Measurements from ENCODE around the gene RHCE. TPM values are rescaled to one million over a fixed set of nuclear protein-coding genes. Genes with fewer than 3 reads are reported as not detected.
A peak's percentile ranks its signal among the peaks of the same experiment; 100 is the strongest.
"Not testable (repeated sequence)": the region's sequence is repeated elsewhere in the genome, so short reads cannot be mapped to it uniquely, and the experiment has no call there.

RHCE gene
- 0.14 TPM in 1 of 2 replicates, not detected in the other for total RNA-seq

DNA sequence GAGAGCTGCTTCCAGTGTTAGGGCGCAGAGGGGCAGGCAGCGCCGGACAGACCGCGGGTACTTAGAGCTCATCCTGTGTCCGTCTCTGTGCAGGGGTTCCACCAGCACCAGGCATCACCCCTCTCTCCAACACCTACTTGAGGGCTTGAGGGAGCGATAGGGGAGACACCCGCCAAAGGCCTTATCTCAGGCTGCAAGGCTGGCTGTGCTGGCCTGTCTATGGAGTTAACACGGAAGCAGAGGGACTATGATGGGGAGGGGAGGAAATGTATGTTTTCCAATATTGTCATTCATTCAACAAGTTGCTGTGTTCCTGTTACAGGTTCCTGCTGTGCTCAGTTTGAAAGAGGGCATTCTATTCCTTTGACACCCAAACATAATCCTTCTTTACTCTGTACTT lies at the start of gene RHCE:
TSS of gene RHCE (minus strand) at position 111 of the 400 bp plus-strand sequence. CDS start at position 72, 39 bp downstream.
- H3K4me3 Mint-ChIP-seq; intact Hi-C loops (cut with micrococcal nuclease); H3K9me3 Mint-ChIP-seq; H3K27ac Mint-ChIP-seq; H3K4me1 Mint-ChIP-seq; H3K36me3 Mint-ChIP-seq (ENCODE audit: low read depth); DNase-seq: not testable (repeated sequence)
- H3K27me3 Mint-ChIP-seq, result peaks cover 17% of the 10 kb centered on the region

DNA sequence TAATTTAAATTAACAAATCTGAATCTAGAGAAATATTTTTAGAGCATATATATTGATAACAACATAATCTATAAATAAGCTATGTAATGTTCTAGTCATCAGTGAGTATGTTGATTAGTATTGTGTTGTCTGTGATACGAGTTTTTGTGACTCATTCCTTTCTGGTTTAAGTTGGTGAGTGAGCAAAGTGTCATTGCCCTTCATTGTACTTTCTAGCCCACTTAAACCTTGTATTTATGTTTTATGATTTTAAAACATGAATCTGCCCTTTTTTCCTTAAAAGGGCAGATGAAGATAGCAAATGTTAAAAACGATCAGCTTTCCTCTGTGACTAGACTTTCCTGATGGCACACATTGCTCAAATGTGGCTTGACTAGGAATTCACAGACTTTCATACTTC lies 48.6 kb upstream of the RHCE start:
- Mint-ChIP-seq H3K36me3 (ENCODE audit: low read depth) (peaks cover 35% of the 10 kb centered on the region), H3K9me3 (no peaks in the 10 kb centered on the region), H3K4me1 (peaks cover 44% of the 10 kb centered on the region), H3K27ac (no peak overlapping the region), H3K27me3 (no peaks in the 10 kb centered on the region), H3K4me3 (no peak overlapping the region)
- intact Hi-C loops (cut with micrococcal nuclease), result loop anchor here (5.0 kb wide), 2 partner anchors 37 to 137 kb away; partner anchors contain the start of gene MACO1
- DNase-seq, result no peak

DNA sequence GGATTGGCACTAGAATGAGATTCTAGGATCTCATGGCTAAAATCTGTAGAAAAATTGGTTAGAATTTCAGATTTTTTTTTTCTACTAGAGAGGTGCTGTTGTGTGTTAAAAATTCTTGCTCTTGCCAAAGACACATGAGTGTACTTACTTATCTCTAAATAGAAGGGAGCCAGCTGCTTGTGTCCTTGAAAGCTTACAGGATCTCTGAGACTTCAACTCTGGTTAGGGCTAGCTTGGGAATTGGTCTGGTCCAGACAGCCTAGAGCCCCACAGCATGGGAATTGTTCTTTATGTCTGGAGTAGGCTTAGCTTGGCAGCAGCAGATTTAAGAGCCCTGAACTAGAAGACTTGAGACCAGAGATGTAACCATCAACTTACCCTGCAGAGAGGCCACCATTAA lies 47.4 kb upstream of the RHCE start:
- H3K36me3 Mint-ChIP-seq (ENCODE audit: low read depth), result peaks cover 35% of the 10 kb centered on the region
- H3K9me3 Mint-ChIP-seq, result no peaks in the 10 kb centered on the region
- H3K27ac Mint-ChIP-seq, result peak overlapping the region; percentile 57
- intact Hi-C loops (cut with micrococcal nuclease), result loop anchor here (5.0 kb wide), 2 partner anchors 36 to 136 kb away; partner anchors contain the start of gene MACO1
- no peak for DNase-seq
- H3K4me1 Mint-ChIP-seq, result peaks cover 34% of the 10 kb centered on the region
- H3K4me3 Mint-ChIP-seq, result no peak overlapping the region
- no peaks in the 10 kb centered on the region for H3K27me3 Mint-ChIP-seq

DNA sequence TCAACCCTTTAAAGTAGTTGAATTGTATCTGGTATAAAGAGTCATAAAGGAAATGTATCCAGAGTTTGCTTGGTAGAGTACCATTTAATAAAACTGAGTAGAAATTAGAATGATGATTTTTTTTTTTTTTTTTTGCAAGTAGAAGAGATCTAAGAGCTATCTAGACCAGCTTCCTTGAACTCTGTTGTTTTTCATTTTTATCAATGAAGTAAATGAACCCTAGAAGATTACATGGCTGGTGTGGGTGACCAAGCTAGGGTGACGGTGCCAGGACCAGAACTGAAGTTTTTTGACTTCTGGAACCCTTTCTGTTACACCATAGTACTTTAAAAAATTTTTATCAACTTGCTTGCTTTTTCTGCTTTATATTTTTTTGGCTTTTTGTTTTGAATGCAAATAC lies 47.0 kb upstream of the RHCE start:
- no peak for DNase-seq
- peaks cover 35% of the 10 kb centered on the region for H3K36me3 Mint-ChIP-seq (ENCODE audit: low read depth)
- no peaks in the 10 kb centered on the region for H3K27me3 Mint-ChIP-seq
- H3K4me1 Mint-ChIP-seq, result peaks cover 34% of the 10 kb centered on the region
- H3K27ac Mint-ChIP-seq, result peak overlapping the region; percentile 57
- no peaks in the 10 kb centered on the region for H3K9me3 Mint-ChIP-seq
- intact Hi-C loops (cut with micrococcal nuclease), result loop anchor here (5.0 kb wide), 2 partner anchors 35 to 135 kb away; partner anchors contain the start of gene MACO1
- peak overlapping the region; percentile 30 for H3K4me3 Mint-ChIP-seq

DNA sequence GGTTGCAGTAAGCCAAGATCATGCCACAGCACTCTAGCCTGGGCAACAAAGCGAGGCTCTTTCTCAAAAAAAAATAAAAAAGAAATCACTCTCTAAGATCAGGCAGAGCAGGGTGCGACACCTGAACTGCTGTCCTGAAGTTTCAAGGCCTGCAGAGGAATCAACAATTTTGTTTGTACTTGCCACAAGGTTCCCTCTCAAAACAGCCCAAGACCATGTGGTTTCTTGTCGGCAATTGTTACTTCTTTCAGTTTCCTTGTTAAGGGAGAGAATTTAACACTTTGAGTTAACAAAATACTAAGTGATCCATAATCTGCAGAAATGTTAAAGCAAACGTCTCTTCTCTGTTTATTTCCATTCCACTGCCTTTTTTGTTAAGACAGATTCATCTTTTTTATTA lies 46.6 kb upstream of the RHCE start:
- Mint-ChIP-seq H3K36me3 (ENCODE audit: low read depth) (peaks cover 36% of the 10 kb centered on the region), H3K27me3 (no peaks in the 10 kb centered on the region), H3K27ac (peak overlapping the region; percentile 66), H3K4me3 (peak overlapping the region; percentile 45), H3K4me1 (peaks cover 30% of the 10 kb centered on the region), H3K9me3 (no peaks in the 10 kb centered on the region)
- DNase-seq, result peak; percentile 80
- intact Hi-C loops (cut with micrococcal nuclease), result loop anchor here (5.0 kb wide), 2 partner anchors 35 to 135 kb away; partner anchors contain the start of gene MACO1

GRCh38 chr1:25462732-25463131 lies 42.1 kb upstream of the RHCE start:
- Mint-ChIP-seq H3K27ac (no peak overlapping the region), H3K27me3 (no peaks in the 10 kb centered on the region), H3K4me1 (peaks cover 18% of the 10 kb centered on the region), H3K36me3 (ENCODE audit: low read depth) (peaks cover 48% of the 10 kb centered on the region), H3K9me3 (no peaks in the 10 kb centered on the region), H3K4me3 (no peak overlapping the region)
- intact Hi-C loops (cut with micrococcal nuclease), result no loop called here
- no peak for DNase-seq

DNA sequence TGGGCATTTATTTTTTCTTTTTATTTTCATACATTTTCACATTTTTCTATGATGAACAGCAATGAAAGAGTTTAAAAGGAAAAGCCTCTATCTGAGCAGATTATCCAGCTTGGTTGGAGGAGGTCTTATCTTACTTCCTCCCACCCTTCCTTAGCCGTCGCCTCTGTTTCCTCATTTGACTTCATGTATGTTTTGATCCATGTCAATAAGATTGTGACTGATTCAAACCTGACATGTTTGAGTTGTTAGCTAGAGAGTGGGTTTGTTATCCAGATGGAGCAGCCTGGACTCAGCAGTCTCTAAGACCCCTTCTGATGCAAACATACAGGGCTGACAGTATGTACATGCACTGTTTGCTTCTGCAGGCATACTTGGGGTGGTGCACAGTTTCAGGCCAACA lies 41.2 kb upstream of the RHCE start:
- H3K4me1 Mint-ChIP-seq, result peaks cover 9% of the 10 kb centered on the region
- intact Hi-C loops (cut with micrococcal nuclease), result no loop called here
- DNase-seq, result no peak
- no peaks in the 10 kb centered on the region for H3K27me3 Mint-ChIP-seq
- no peak overlapping the region for H3K27ac Mint-ChIP-seq
- H3K36me3 Mint-ChIP-seq (ENCODE audit: low read depth), result peaks cover 49% of the 10 kb centered on the region
- H3K4me3 Mint-ChIP-seq, result no peak overlapping the region
- H3K9me3 Mint-ChIP-seq, result no peaks in the 10 kb centered on the region

- H3K9me3 Mint-ChIP-seq; DNase-seq; H3K27ac Mint-ChIP-seq; H3K4me1 Mint-ChIP-seq; intact Hi-C loops (cut with micrococcal nuclease); H3K27me3 Mint-ChIP-seq; H3K4me3 Mint-ChIP-seq: not testable (repeated sequence)
- peaks cover 55% of the 10 kb centered on the region for H3K36me3 Mint-ChIP-seq (ENCODE audit: low read depth)
Measured at GRCh38 chr1:25460816-25461215, 40.2 kb upstream of the RHCE start.

DNA sequence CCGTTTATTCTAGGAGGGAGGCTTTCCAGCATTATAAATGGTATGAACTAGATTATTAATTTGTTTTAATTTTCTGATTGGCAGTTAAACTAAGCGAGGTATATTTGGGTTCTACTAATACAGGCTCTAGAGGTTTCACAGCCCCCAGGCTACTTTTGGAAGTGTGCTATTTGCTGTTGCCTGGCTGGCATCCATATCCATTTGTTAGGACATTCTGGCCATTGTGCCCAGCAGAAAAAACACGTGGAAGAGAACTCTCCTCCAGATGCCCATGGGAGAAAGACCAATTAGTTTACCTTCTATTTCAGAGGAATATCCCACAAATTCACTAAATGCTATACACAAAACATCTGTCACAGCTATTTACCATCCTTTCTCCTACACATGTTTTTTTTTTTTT lies 39.4 kb upstream of the RHCE start:
- Mint-ChIP-seq H3K4me3 (no peak overlapping the region), H3K4me1 (no peaks in the 10 kb centered on the region), H3K27ac (no peak overlapping the region), H3K9me3 (no peaks in the 10 kb centered on the region), H3K27me3 (no peaks in the 10 kb centered on the region), H3K36me3 (ENCODE audit: low read depth) (peaks cover 53% of the 10 kb centered on the region)
- DNase-seq, result no peak
- intact Hi-C loops (cut with micrococcal nuclease), result no loop called here

DNA sequence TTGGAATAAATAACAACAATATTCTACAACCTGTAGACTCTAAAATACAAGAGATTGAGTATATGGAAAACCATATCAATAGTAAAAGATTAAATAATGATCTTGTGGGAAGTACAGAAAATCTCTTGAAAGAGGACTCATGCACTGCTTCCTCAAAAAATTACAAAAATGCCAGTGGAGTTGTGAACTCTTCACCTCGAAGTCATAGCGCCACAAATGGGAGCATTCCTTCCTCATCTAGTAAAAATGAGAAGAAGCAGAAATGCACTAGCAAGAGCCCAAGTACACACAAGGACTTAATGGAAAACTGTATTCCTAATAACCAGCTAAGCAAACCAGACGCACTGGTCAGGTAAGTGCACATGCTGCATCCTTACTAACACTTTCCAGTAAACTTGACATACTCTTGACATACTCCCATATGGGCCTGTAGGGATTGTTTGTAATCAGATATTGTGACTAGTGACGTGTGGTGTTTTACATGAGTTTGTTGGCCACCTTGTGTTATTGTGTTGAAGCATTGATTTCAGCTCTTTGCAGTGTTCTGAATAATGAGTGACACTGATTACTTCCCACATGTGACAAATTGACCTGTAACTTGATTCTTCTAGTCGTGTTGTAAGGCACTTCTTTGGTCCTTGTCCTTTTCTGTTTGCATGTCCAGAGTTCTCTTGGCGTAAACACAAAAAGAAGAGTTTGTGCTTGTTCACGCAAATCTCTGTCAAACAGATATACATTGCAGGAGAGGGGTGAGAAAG lies 38.1 kb upstream of the RHCE start:
- Mint-ChIP-seq H3K4me1 (no peaks in the 10 kb centered on the region), H3K4me3 (no peak overlapping the region), H3K9me3 (no peaks in the 10 kb centered on the region), H3K27me3 (no peaks in the 10 kb centered on the region), H3K27ac (no peak overlapping the region), H3K36me3 (ENCODE audit: low read depth) (peaks cover 54% of the 10 kb centered on the region)
- no peak for DNase-seq
- intact Hi-C loops (cut with micrococcal nuclease), result no loop called here

- no peak overlapping the region for H3K4me3 Mint-ChIP-seq
- intact Hi-C loops (cut with micrococcal nuclease), result no loop called here
- H3K27ac Mint-ChIP-seq, result no peak overlapping the region
- H3K9me3 Mint-ChIP-seq, result no peaks in the 10 kb centered on the region
- peaks cover 50% of the 10 kb centered on the region for H3K36me3 Mint-ChIP-seq (ENCODE audit: low read depth)
- H3K27me3 Mint-ChIP-seq, result no peaks in the 10 kb centered on the region
- no peak for DNase-seq
- H3K4me1 Mint-ChIP-seq, result no peaks in the 10 kb centered on the region
Measured at GRCh38 chr1:25456502-25456901, 35.9 kb upstream of the RHCE start.

DNA sequence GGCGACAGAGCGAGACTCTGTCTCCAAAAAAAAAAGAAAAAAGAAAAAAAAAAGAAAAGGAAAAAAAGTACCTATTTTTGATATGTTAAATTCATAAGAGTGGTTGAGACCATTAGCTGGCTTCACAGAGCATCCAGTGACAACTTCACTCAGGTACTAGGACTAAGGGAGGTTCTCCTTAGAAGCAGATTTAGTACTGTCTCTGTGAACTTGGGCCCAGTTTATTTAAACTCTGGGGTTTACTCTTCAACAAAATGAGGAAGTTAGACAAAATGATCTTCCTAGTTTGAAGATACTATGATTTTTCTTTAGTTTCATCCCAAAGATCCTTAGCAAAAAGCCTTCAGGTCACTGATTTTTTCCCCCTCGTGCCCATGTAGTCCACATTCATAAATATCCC lies 31.3 kb upstream of the RHCE start:
- H3K4me1 Mint-ChIP-seq, result peaks cover 10% of the 10 kb centered on the region
- no peaks in the 10 kb centered on the region for H3K9me3 Mint-ChIP-seq
- no peak overlapping the region for H3K4me3 Mint-ChIP-seq
- no peaks in the 10 kb centered on the region for H3K27me3 Mint-ChIP-seq
- H3K36me3 Mint-ChIP-seq (ENCODE audit: low read depth), result peaks cover 32% of the 10 kb centered on the region
- DNase-seq, result no peak
- intact Hi-C loops (cut with micrococcal nuclease), result no loop called here
- H3K27ac Mint-ChIP-seq, result no peak overlapping the region

DNA sequence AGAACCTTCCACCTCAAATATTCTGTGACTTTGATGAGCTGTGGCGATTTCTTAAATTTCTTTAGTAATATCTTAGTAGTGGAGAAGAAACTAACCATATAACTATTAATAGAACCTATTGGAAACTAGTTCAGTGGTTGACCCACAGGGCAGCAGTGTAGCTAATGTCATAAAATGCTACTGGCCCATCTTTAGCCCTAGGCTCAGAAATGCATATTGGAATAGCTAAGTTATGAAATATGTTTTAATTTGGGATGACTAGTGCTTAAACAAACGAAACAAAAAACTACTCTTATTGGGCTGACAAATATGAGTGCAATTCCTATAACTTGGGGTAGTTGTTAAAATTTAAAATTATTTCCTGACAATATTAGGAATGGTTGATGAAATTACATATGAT lies 30.3 kb upstream of the RHCE start:
- Mint-ChIP-seq H3K9me3 (no peaks in the 10 kb centered on the region), H3K27me3 (no peaks in the 10 kb centered on the region), H3K4me3 (no peak overlapping the region), H3K27ac (no peak overlapping the region), H3K36me3 (ENCODE audit: low read depth) (peaks cover 27% of the 10 kb centered on the region), H3K4me1 (peaks cover 17% of the 10 kb centered on the region)
- no peak for DNase-seq
- intact Hi-C loops (cut with micrococcal nuclease), result no loop called here

DNA sequence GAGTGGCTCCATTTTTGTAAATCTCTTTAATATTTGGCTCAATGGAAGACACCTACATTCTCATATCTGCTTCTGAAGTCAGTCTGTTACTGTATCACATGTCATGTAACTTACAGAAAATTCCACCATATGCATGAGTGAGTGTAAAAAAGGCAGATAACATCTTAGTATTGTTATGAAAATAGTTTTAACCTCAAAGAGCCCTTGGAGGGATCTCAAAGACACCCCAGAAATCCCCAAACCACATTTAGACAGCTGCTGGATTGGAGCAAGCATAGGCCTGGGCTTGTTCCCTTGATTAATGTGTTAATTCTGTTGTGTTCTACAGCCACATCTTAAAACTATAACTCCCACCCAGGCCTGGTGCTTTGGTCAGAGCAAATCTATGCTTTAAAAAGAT lies 26.9 kb upstream of the RHCE start:
- intact Hi-C loops (cut with micrococcal nuclease), result loop anchor here (2.0 kb wide), 1 partner anchor 17 kb away; the partner anchor contains the start of gene MACO1
- Mint-ChIP-seq H3K36me3 (ENCODE audit: low read depth) (peaks cover 18% of the 10 kb centered on the region), H3K27ac (peak overlapping the region; percentile 34), H3K4me3 (peak overlapping the region; percentile 37), H3K27me3 (no peaks in the 10 kb centered on the region), H3K4me1 (peaks cover 24% of the 10 kb centered on the region), H3K9me3 (no peaks in the 10 kb centered on the region)
- DNase-seq, result peak; percentile 77

All from activated CD4-positive, alpha-beta T cell treated with anti-CD3 and anti-CD28 coated beads, Interleukin-2, amount 10 ng/mL, durations not matched to agents 24 days and 14 days (primary cell).